H1 (cell line): ENCODE results near the gene ALG14. TPM values are rescaled to one million over a fixed set of nuclear protein-coding genes. Genes with fewer than 3 reads are reported as not detected.

Experiments
- CTCF ChIA-PET: fragments of 300-600 bp; sonication (Branson Sonifier 250); formaldehyde crosslinking; loops from one replicate; lab custom pipeline; 2021; ENCODE audit not compliant: partially characterized antibody; lab: Charles Lee
- POLR2A ChIA-PET: fragments of 300-600 bp; sonication (Branson Sonifier 250); formaldehyde crosslinking; loops from one replicate; lab custom pipeline; 2021; ENCODE audit warnings: inconsistent platforms; ENCODE audit not compliant: partially characterized antibody; lab: Charles Lee
- DNase-seq, 2 experiments: peaks; one replicate each; pipeline versions ENCODE4 v3.0.0 to v3.0.0-alpha.2; 2010 to 2022; ENCODE audit warnings: low spot score in 2 of 2, low read depth in 1 of 2, mixed read lengths in 1 of 2
- FAIRE-seq: peaks from 2 replicates; lab custom pipeline; 2011; peaks lifted over from hg19 to GRCh38; lab: Jason Lieb, UNC
- H2AFZ ChIP-seq: 2 replicates; pipeline ENCODE4 v1.8.1; 2012; ENCODE audit warnings: low read length, inconsistent platforms
- H2AK5ac ChIP-seq: 2 replicates; pipeline ENCODE4 v1.6.1; 2013; ENCODE audit warnings: low read depth, low read length
- H2BK120ac ChIP-seq: replicated peaks from 2 replicates; pipeline ENCODE3; 2013; ENCODE audit warnings: low read depth, low read length, inconsistent platforms
- H2BK12ac ChIP-seq: 2 replicates; pipeline ENCODE4 v1.6.1; 2013; ENCODE audit warnings: low read depth, low read length
- H2BK15ac ChIP-seq: 2 replicates; pipeline ENCODE4 v1.6.1; 2013; ENCODE audit warnings: low read length
- H2BK20ac ChIP-seq: 2 replicates; pipeline ENCODE4 v1.6.1; 2013; ENCODE audit warnings: low read length
- H2BK5ac ChIP-seq: 2 replicates; pipeline ENCODE4 v1.6.1; 2013; ENCODE audit warnings: low read depth, low read length
- H3K14ac ChIP-seq: 2 replicates; pipeline ENCODE4 v1.6.1; 2013; ENCODE audit warnings: inconsistent platforms; ENCODE audit not compliant: insufficient read length
- H3K18ac ChIP-seq: 2 replicates; pipeline ENCODE4 v1.6.1; 2013; ENCODE audit warnings: low read length; ENCODE audit errors: extremely low read depth
- H3K23ac ChIP-seq: 2 replicates; pipeline ENCODE4 v1.6.1; 2013; ENCODE audit warnings: inconsistent platforms; ENCODE audit not compliant: insufficient read length
- H3K23me2 ChIP-seq: 2 replicates; pipeline ENCODE4 v1.6.1; 2013; ENCODE audit warnings: low read depth, low read length
- H3K27ac ChIP-seq: 2 replicates; pipeline ENCODE4 v1.6.1; 2011; ENCODE audit warnings: low read depth, low read length, inconsistent platforms
- H3K27me3 ChIP-seq, 4 experiments: replicated peaks in 1 of 4; 1 replicate in 1 of 4; 2 replicates in 3 of 4; pipeline versions ENCODE4 v1.6.1 to v1.8.1; 2011 to 2013; ENCODE audit warnings: low read length in 3 of 4, mild to moderate bottlenecking in 3 of 4, inconsistent platforms in 2 of 4, mixed read lengths in 2 of 4, moderate library complexity in 1 of 4; ENCODE audit not compliant: control insufficient read depth in 3 of 4, insufficient read depth in 3 of 4; ENCODE audit errors: extremely low read depth in 1 of 4
- H3K36me3 ChIP-seq, 4 experiments: 2 replicates each; pipeline versions ENCODE4 v1.6.1 to v1.8.1; 2011 to 2013; ENCODE audit warnings: mild to moderate bottlenecking in 4 of 4, low read length in 3 of 4, moderate library complexity in 2 of 4, control low read depth in 1 of 4, inconsistent platforms in 1 of 4; ENCODE audit not compliant: insufficient read depth in 4 of 4, control insufficient read depth in 2 of 4
- H3K4ac ChIP-seq: replicated peaks from 2 replicates; pipeline ENCODE3; 2013; ENCODE audit warnings: low read length, low read depth, mixed read lengths, inconsistent platforms; ENCODE audit not compliant: insufficient read length
- H3K4me1 ChIP-seq, 4 experiments: replicated peaks in 1 of 4; 1 replicate in 1 of 4; 2 replicates in 3 of 4; pipeline versions ENCODE4 v1.6.1 to v1.8.1; 2011 to 2013; ENCODE audit warnings: low read length in 3 of 4, inconsistent platforms in 2 of 4, mixed read lengths in 1 of 4; ENCODE audit not compliant: insufficient read depth in 4 of 4, control insufficient read depth in 3 of 4
- H3K4me2 ChIP-seq, 2 experiments: 2 replicates each; pipeline versions ENCODE4 v1.6.1 to v1.8.1; 2011 to 2013; ENCODE audit warnings: low read depth in 2 of 2, low read length in 2 of 2, control low read depth in 1 of 2, inconsistent platforms in 1 of 2, mild to moderate bottlenecking in 1 of 2; ENCODE audit not compliant: insufficient read depth in 1 of 2
- H3K4me3 ChIP-seq, 4 experiments: fragments of 200-600, 300-600 bp in 1 of 4; sonication (generic), shearing (Covaris generic), sonication (Bioruptor Twin) in 1 of 4; 2 replicates each; pipeline versions ENCODE4 v1.5.1 to v1.8.1; 2011 to 2016; ENCODE audit warnings: low read length in 4 of 4, low read depth in 3 of 4, control low read depth in 2 of 4, inconsistent platforms in 2 of 4, mild to moderate bottlenecking in 2 of 4, mixed read lengths in 1 of 4, moderate library complexity in 1 of 4; ENCODE audit not compliant: insufficient read depth in 2 of 4; ENCODE audit errors: extremely low read depth in 1 of 4
- H3K56ac ChIP-seq: replicated peaks from 2 replicates; pipeline ENCODE3; 2013; ENCODE audit warnings: low read depth, mild to moderate bottlenecking, mixed read lengths, low read length, inconsistent platforms; ENCODE audit not compliant: insufficient read length
- H3K79me1 ChIP-seq: 2 replicates; pipeline ENCODE4 v1.6.1; 2013; ENCODE audit warnings: low read depth, low read length, control low read depth
- H3K79me2 ChIP-seq, 2 experiments: 2 replicates each; pipeline versions ENCODE4 v1.6.1 to v1.8.1; 2012 to 2013; ENCODE audit warnings: low read length in 2 of 2, mild to moderate bottlenecking in 2 of 2, inconsistent platforms in 1 of 2; ENCODE audit not compliant: insufficient read depth in 2 of 2, control insufficient read depth in 1 of 2
- H3K9ac ChIP-seq, 4 experiments: replicated peaks in 1 of 4; 1 replicate in 1 of 4; 2 replicates in 3 of 4; pipeline versions ENCODE4 v1.6.1 to v1.8.1; 2011 to 2013; ENCODE audit warnings: low read depth in 3 of 4, low read length in 3 of 4, control low read depth in 2 of 4, mild to moderate bottlenecking in 2 of 4, moderate library complexity in 2 of 4, inconsistent platforms in 1 of 4; ENCODE audit errors: extremely low read depth in 1 of 4
- H3K9me3 ChIP-seq, 2 experiments: 2 replicates each; pipeline versions ENCODE4 v1.6.1 to v1.8.1; 2012 to 2013; ENCODE audit warnings: mild to moderate bottlenecking in 2 of 2, moderate library complexity in 2 of 2, control low read depth in 1 of 2, inconsistent platforms in 1 of 2, low read depth in 1 of 2, low read length in 1 of 2, mixed read lengths in 1 of 2; ENCODE audit not compliant: insufficient read depth in 2 of 2
- H4K20me1 ChIP-seq, 2 experiments: replicated peaks in 1 of 2; 2 replicates each; pipeline versions ENCODE3 to v1.8.1; 2011 to 2013; ENCODE audit warnings: inconsistent platforms in 2 of 2, low read length in 2 of 2, mild to moderate bottlenecking in 1 of 2; ENCODE audit not compliant: insufficient read depth in 2 of 2, control insufficient read depth in 1 of 2
- H4K5ac ChIP-seq: 2 replicates; pipeline ENCODE4 v1.6.1; 2013; ENCODE audit warnings: low read length, low read depth, mixed read lengths, inconsistent platforms; ENCODE audit not compliant: insufficient read length
- H4K8ac ChIP-seq: 2 replicates; pipeline ENCODE4 v1.8.0; 2013; ENCODE audit warnings: mild to moderate bottlenecking, moderate library complexity, low read length, inconsistent platforms; ENCODE audit not compliant: insufficient read depth; ENCODE audit errors: extremely low read depth
- H4K91ac ChIP-seq: replicated peaks from 2 replicates; pipeline ENCODE3; 2013; ENCODE audit warnings: low read length, mixed read lengths, inconsistent platforms; ENCODE audit not compliant: insufficient read length
- BCL11A ChIP-seq, 2 experiments: IDR thresholded peaks; one replicate each; pipeline ENCODE4 v1.6.1; 2011; ENCODE audit warnings: low read depth in 2 of 2, low read length in 2 of 2, mild to moderate bottlenecking in 2 of 2
- CBX5 ChIP-seq: fragments of 300-800, 300-1000 bp; sonication (generic); IDR thresholded peaks from 2 replicates; pipeline ENCODE4 v1.7.1; 2016; ENCODE audit warnings: antibody characterized with exemption, low read length, low read depth
- CBX8 ChIP-seq: fragments of 300-800, 300-1000 bp; sonication (generic); IDR thresholded peaks from 2 replicates; pipeline ENCODE4 v1.7.1; 2016; ENCODE audit warnings: low read depth, low read length, borderline replicate concordance
- CHD2 ChIP-seq: IDR thresholded peaks from 2 replicates; pipeline ENCODE4 v1.6.1; 2012; ENCODE audit warnings: low read length, improper control_type of control experiment
- HDAC2 ChIP-seq, 2 experiments: fragments of 300-600 bp in 1 of 2; sonication (generic) in 1 of 2; IDR thresholded peaks; 2 replicates each; pipeline ENCODE4 v1.6.1; 2011 to 2012; ENCODE audit warnings: low read depth in 2 of 2, low read length in 2 of 2, mild to moderate bottlenecking in 2 of 2, moderate library complexity in 2 of 2, borderline replicate concordance in 1 of 2, inconsistent platforms in 1 of 2
- HDAC6 ChIP-seq: IDR thresholded peaks from one replicate; pipeline ENCODE4 v1.7.1; 2012; ENCODE audit warnings: low read depth, mild to moderate bottlenecking, inconsistent platforms, low read length, moderate library complexity
- JUND ChIP-seq: IDR thresholded peaks from 2 replicates; pipeline ENCODE4 v1.6.1; 2011; ENCODE audit warnings: mild to moderate bottlenecking, improper control_type of control experiment, low read length
- KDM5A ChIP-seq: fragments of 200-600 bp; IDR thresholded peaks from 2 replicates; pipeline ENCODE4 v1.7.1; 2012; ENCODE audit warnings: mild to moderate bottlenecking, low read length, inconsistent platforms, mixed read lengths
- PHF8 ChIP-seq: fragments of 200-600 bp; sonication (generic); conservative IDR thresholded peaks from 2 replicates; pipeline ENCODE4 v1.7.1; 2012; ENCODE audit warnings: low read depth, mild to moderate bottlenecking, inconsistent platforms, low read length, moderate library complexity
- POU5F1 ChIP-seq: IDR thresholded peaks from 2 replicates; pipeline ENCODE4 v1.6.1; 2011; ENCODE audit warnings: low read depth, mild to moderate bottlenecking, low read length, moderate library complexity
- RAD21 ChIP-seq, 2 experiments: IDR thresholded peaks in 1 of 2; conservative IDR thresholded peaks in 1 of 2; 2 replicates each; pipeline ENCODE4 v1.6.1; 2011; ENCODE audit warnings: low read depth in 2 of 2, low read length in 2 of 2, improper control_type of control experiment in 1 of 2, inconsistent platforms in 1 of 2, mild to moderate bottlenecking in 1 of 2, moderate library complexity in 1 of 2
- SIN3A ChIP-seq, 2 experiments: IDR thresholded peaks in 1 of 2; conservative IDR thresholded peaks in 1 of 2; 2 replicates each; pipeline ENCODE4 v1.6.1; 2011 to 2012; ENCODE audit warnings: low read length in 2 of 2, improper control_type of control experiment in 1 of 2, low read depth in 1 of 2, mild to moderate bottlenecking in 1 of 2
- SP2 ChIP-seq: IDR thresholded peaks from 2 replicates; pipeline ENCODE4 v1.6.1; 2012; ENCODE audit warnings: mild to moderate bottlenecking, low read length, inconsistent platforms
- SRF ChIP-seq: IDR thresholded peaks from 2 replicates; pipeline ENCODE4 v1.6.1; 2011; ENCODE audit warnings: mild to moderate bottlenecking, low read depth, low read length, moderate library complexity
- TAF1 ChIP-seq: IDR thresholded peaks from 2 replicates; pipeline ENCODE4 v1.6.1; 2011; ENCODE audit warnings: mild to moderate bottlenecking, low read depth, low read length
- WGBS, 2 experiments: shearing (Covaris generic) in 1 of 2; methylation state at CpG; one replicate each; pipeline versions ENCODE4 v1.1.6 to v1.1.7; 2013 to 2015; ENCODE audit warnings: low lambda C conversion rate in 2 of 2, mixed read lengths in 2 of 2, inconsistent platforms in 1 of 2, low coverage in 1 of 2, missing lambda C conversion rate in 1 of 2; ENCODE audit not compliant: insufficient replicate concordance in 2 of 2, insufficient coverage in 1 of 2, insufficient read length in 1 of 2; ENCODE audit errors: extremely low coverage in 1 of 2, missing lambda C conversion rate in 1 of 2; 5-methylcytosine and 5-hydroxymethylcytosine counted together
- polyA plus RNA-seq, 7 experiments: library from polyadenylated mRNA; depleted of rRNA in 3 of 7; stranded (reverse) in 5 of 7; unstranded in 2 of 7; fragments of >200 nt in 5 of 7; fragments of 200-250 nt in 2 of 7; gene quantifications; 1 replicate in 5 of 7; 2 replicates in 1 of 7; 4 replicates in 1 of 7; pipeline versions ENCODE4 v1.2.1 to v1.2.3, GENCODE V29; 2011 to 2013; ENCODE audit warnings: missing spikeins in 2 of 7, mixed read lengths in 2 of 7
- total RNA-seq: library from RNA; stranded (reverse); fragmentation: NEBNext Ultra II Directional; extraction: Animal tissue kit (Norgen Biotek cat#: 25700); gene quantifications from 2 replicates; pipeline ENCODE4 v1.2.1, GENCODE V29; 2021

ALG14 gene
- total and polyA plus RNA-seq, 2 of the 8 experiments (the other 6 are each of a cell fraction or from before 2014, with no cell fraction given) = 0.95 to 1.3 TPM

- Histone ChIP-seq H2BK15ac (no peak overlapping the region), H4K91ac (no peak overlapping the region), H3K4ac (no peak overlapping the region), H3K23me2 (no peaks in the 10 kb centered on the region), H4K20me1 (peaks cover 0 to 3% of the 10 kb centered on the region in 2 experiments), H2BK20ac (no peak overlapping the region), H3K9me3 (no peaks in the 10 kb centered on the region), H3K79me2 (no peaks in the 10 kb centered on the region), H2AFZ (no peak overlapping the region), H3K27me3 (no peaks in the 10 kb centered on the region), H2BK5ac (no peak overlapping the region), H4K8ac (no peak overlapping the region), H3K79me1 (no peaks in the 10 kb centered on the region; the same call in 1 of the 2 replicates), H3K14ac (no peak overlapping the region), H3K56ac (no peak overlapping the region), H3K18ac (no peak overlapping the region), H3K36me3 (no peaks in the 10 kb centered on the region), H2BK120ac (no peak overlapping the region), H3K9ac (no peak overlapping the region), H3K4me1 (no peaks in the 10 kb centered on the region), H2BK12ac (no peak overlapping the region), H2AK5ac (no peak overlapping the region), H3K27ac (no peak overlapping the region), H3K4me3 (no peak overlapping the region), H3K23ac (no peak overlapping the region), H3K4me2 (no peak overlapping the region), H4K5ac (no peak overlapping the region)
- ChIA-PET POLR2A (no interaction called here), CTCF (interaction anchor here (2.1 kb wide), 1 partner anchor 138 kb away, joined by 6 read pairs; no protein-coding TSS in a partner anchor)
- DNase-seq = no peak
- no peak for FAIRE-seq
- 94% methylated on average over 5 of the region's 5 CpGs; no CpG with 5 or more reads in 1 of the 2 experiments for WGBS, 2 experiments
- TF ChIP-seq HDAC6 (no peak), SRF (no peak), HDAC2 (IDR thresholded peaks at IDR 0.05; ENCODE audit: borderline replicate concordance in 1 of 2, low read depth in 2 of 2, low read length in 2 of 2) (no peak), CHD2 (no peak), BCL11A (IDR thresholded peaks at IDR 0.05; ENCODE audit: low read depth in 2 of 2, low read length in 2 of 2) (no peak), PHF8 (no peak), KDM5A (no peak), CBX5 (no peak), TAF1 (no peak), SIN3A (conservative IDR thresholded peaks at IDR 0.05 in 1 of 2, IDR thresholded peaks at IDR 0.05 in 1 of 2; ENCODE audit: low read depth in 1 of 2, low read length in 2 of 2) (no peak), POU5F1 (no peak), RAD21 (IDR thresholded peaks at IDR 0.05 in 1 of 2, conservative IDR thresholded peaks at IDR 0.05 in 1 of 2; ENCODE audit: low read depth in 2 of 2, low read length in 2 of 2) (no peak), JUND (no peak), CBX8 (no peak), SP2 (no peak)
Observed at GRCh38 chr1:94992161-94992560, 80.6 kb downstream of the ALG14 start.
